A549 (cell line): Measurements from ENCODE around the gene SUSD5. TPM values are rescaled to one million over a fixed set of nuclear protein-coding genes. Genes with fewer than 3 reads are reported as not detected.

Experiments
- ATAC-seq, 2 experiments: fragments of 200-7000 bp in 1 of 2; fragments of >200 bp in 1 of 2; cut with Nextera tagmentation in 1 of 2; cut with Tn5 transposase in 1 of 2; 3 replicates each; pipeline versions ENCODE4 v1.8.0 to v1.9.1; 2018 to 2020; ENCODE audit warnings: mild to moderate bottlenecking in 1 of 2, moderate library complexity in 1 of 2
- CTCF ChIA-PET: fragments of 300-600 bp; sonication (Branson Sonifier 250); formaldehyde crosslinking; extraction: SDS; loops from one replicate; lab custom pipeline; 2021; ENCODE audit warnings: antibody characterized with exemption, inconsistent platforms; lab: Yijun Ruan, JAX
- POLR2A ChIA-PET: fragments of 350-600 bp; formaldehyde crosslinking; extraction: SDS; loops from one replicate; lab custom pipeline; 2021; ENCODE audit warnings: antibody characterized with exemption, inconsistent platforms; lab: Yijun Ruan, JAX
- DNase-seq, 2 experiments: peaks; one replicate each; pipeline versions ENCODE4 v3.0.0 to v3.0.0-alpha.2; 2011 to 2016; ENCODE audit warnings: low read depth in 1 of 2, low spot score in 1 of 2
- FAIRE-seq: peaks from 2 replicates; lab custom pipeline; 2011; peaks lifted over from hg19 to GRCh38; lab: Jason Lieb, UNC
- H3K27ac ChIP-seq, 2 experiments: fragments of >200 bp; sonication (Bioruptor Twin); formaldehyde crosslinking; 3 replicates each; pipeline ENCODE4 v1.5.1; 2016 to 2017
- H3K4me1 ChIP-seq: fragments of >200 bp; sonication (Bioruptor Twin); formaldehyde crosslinking; 3 replicates; pipeline ENCODE4 v1.6.1; 2016
- H3K4me2 ChIP-seq: fragments of >200 bp; sonication (Bioruptor Twin); formaldehyde crosslinking; 3 replicates; pipeline ENCODE4 v1.6.1; 2016
- H3K4me3 ChIP-seq: fragments of >200 bp; sonication (Bioruptor Twin); formaldehyde crosslinking; 3 replicates; pipeline ENCODE4 v1.5.1; 2016
- H3K9me3 ChIP-seq: fragments of >200 bp; sonication (Bioruptor Twin); formaldehyde crosslinking; 3 replicates; pipeline ENCODE4 v1.6.1; 2016
- EHF ChIP-seq: fragments of 250-450 bp; sonication (Bioruptor Pico); IDR thresholded peaks from 2 replicates; pipeline ENCODE4 v1.5.0; 2020; ENCODE audit warnings: mild to moderate bottlenecking
- ESRRA ChIP-seq: fragments of 150-350 bp; IDR thresholded peaks from 2 replicates; pipeline ENCODE4 v1.6.1; 2014; ENCODE audit warnings: mild to moderate bottlenecking, low read length, borderline replicate concordance
- FOSL2 ChIP-seq, 2 experiments: fragments of 450-650 bp in 1 of 2; fragments of >200 bp in 1 of 2; sonication (Bioruptor Twin) in 1 of 2; formaldehyde crosslinking; IDR thresholded peaks; 2 replicates each; pipeline versions ENCODE4 v1.5.0 to v1.6.1; 2016 to 2020; ENCODE audit warnings: mild to moderate bottlenecking in 1 of 2, moderate library complexity in 1 of 2
- FOXS1 ChIP-seq: fragments of 250-450 bp; sonication (Bioruptor Pico); IDR thresholded peaks from 2 replicates; pipeline ENCODE4 v1.5.0; 2020; ENCODE audit warnings: mild to moderate bottlenecking, moderate library complexity
- HDAC2 ChIP-seq: fragments of 200-600 bp; sonication (generic); IDR thresholded peaks from 2 replicates; pipeline ENCODE4 v1.6.1; 2016
- HEYL ChIP-seq: fragments of 250-450 bp; sonication (Bioruptor Pico); IDR thresholded peaks from 2 replicates; pipeline ENCODE4 v1.8.0; 2021; ENCODE audit warnings: mild to moderate bottlenecking, moderate library complexity
- HMGXB4 ChIP-seq: fragments of 250-450 bp; sonication (Bioruptor Pico); IDR thresholded peaks from 2 replicates; pipeline ENCODE4 v1.5.0; 2021; ENCODE audit warnings: mild to moderate bottlenecking, moderate library complexity, borderline replicate concordance
- HOXB13 ChIP-seq: fragments of 250-450 bp; sonication (Bioruptor Pico); IDR thresholded peaks from 2 replicates; pipeline ENCODE4 v1.5.0; 2020; ENCODE audit warnings: low read depth, mild to moderate bottlenecking, moderate library complexity
- HOXB5 ChIP-seq: fragments of 250-450 bp; sonication (Bioruptor Pico); IDR thresholded peaks from 2 replicates; pipeline ENCODE4 v1.5.0; 2020; ENCODE audit warnings: mild to moderate bottlenecking, moderate library complexity
- KDM1A ChIP-seq: fragments of 200-600 bp; sonication (generic); IDR thresholded peaks from 2 replicates; pipeline ENCODE4 v1.6.1; 2016; ENCODE audit warnings: low read depth, mild to moderate bottlenecking
- MAFK ChIP-seq: fragments of 450-650 bp; IDR thresholded peaks from 2 replicates; pipeline ENCODE4 v1.6.1; 2014; ENCODE audit not compliant: partially characterized antibody
- MYC ChIP-seq: IDR thresholded peaks from 2 replicates; pipeline ENCODE4 v1.6.1; 2012; ENCODE audit warnings: mild to moderate bottlenecking, inconsistent platforms, low read length, improper control_type of control experiment, borderline replicate concordance
- NFE2L2 ChIP-seq: fragments of 150-350 bp; conservative IDR thresholded peaks from 2 replicates; pipeline ENCODE4 v1.6.1; 2014; ENCODE audit warnings: low read length
- NPAS2 ChIP-seq: fragments of 250-450 bp; sonication (Bioruptor Pico); IDR thresholded peaks from 2 replicates; pipeline ENCODE4 v1.8.0; 2022; ENCODE audit warnings: mild to moderate bottlenecking, moderate library complexity, borderline replicate concordance
- NR3C1 ChIP-seq: fragments of >200 bp; sonication (Bioruptor Twin); formaldehyde crosslinking; IDR thresholded peaks from 3 replicates; pipeline ENCODE4 v1.6.1; 2017
- POLR2A ChIP-seq: IDR thresholded peaks from 2 replicates; pipeline ENCODE4 v1.6.1; 2012; ENCODE audit warnings: mild to moderate bottlenecking, low read length
- RAD21 ChIP-seq, 2 experiments: fragments of >200 bp in 1 of 2; sonication (Bioruptor Twin) in 1 of 2; formaldehyde crosslinking in 1 of 2; IDR thresholded peaks in 1 of 2; conservative IDR thresholded peaks in 1 of 2; 2 replicates in 1 of 2; 3 replicates in 1 of 2; pipeline ENCODE4 v1.6.1; 2012 to 2018; ENCODE audit warnings: inconsistent platforms in 1 of 2
- RCOR1 ChIP-seq: fragments of 150-350 bp; IDR thresholded peaks from 2 replicates; pipeline ENCODE4 v1.6.1; 2014; ENCODE audit warnings: antibody characterized with exemption, low read length, low read depth
- REST ChIP-seq: fragments of 200-600 bp; sonication (generic); IDR thresholded peaks from 2 replicates; pipeline ENCODE4 v1.6.1; 2016; ENCODE audit warnings: antibody characterized with exemption, mild to moderate bottlenecking, moderate library complexity
- SMC3 ChIP-seq: fragments of >200 bp; sonication (Bioruptor Twin); formaldehyde crosslinking; IDR thresholded peaks from 3 replicates; pipeline ENCODE4 v1.6.1; 2018; ENCODE audit warnings: inconsistent platforms
- USF2 ChIP-seq: fragments of 450-650 bp; IDR thresholded peaks from 2 replicates; pipeline ENCODE4 v1.6.1; 2014; ENCODE audit warnings: antibody characterized with exemption
- ZC3H11A ChIP-seq: fragments of 450-650 bp; IDR thresholded peaks from 2 replicates; pipeline ENCODE4 v1.6.1; 2014; ENCODE audit warnings: antibody characterized with exemption, mild to moderate bottlenecking
- WGBS: methylation state at CpG from one replicate; pipeline ENCODE4 v1.1.6; 2017; ENCODE audit errors: missing lambda C conversion rate; 5-methylcytosine and 5-hydroxymethylcytosine counted together
- polyA plus RNA-seq, 4 experiments: library from polyadenylated mRNA; depleted of rRNA in 3 of 4; stranded (reverse); fragments of >200 nt; fragmentation: RNase III in 1 of 4; extraction: RNeasy Plus Mini Kit Qiagen cat#74134 plus additional on column Dnase treatment in 1 of 4; gene quantifications; 2 replicates in 3 of 4; 3 replicates in 1 of 4; pipeline ENCODE4 v1.2.3, GENCODE V29; 2011 to 2017
- TF ChIP-seq, protein P1 (sequence below): fragments of 250-450 bp; sonication (Bioruptor Pico); IDR thresholded peaks from 2 replicates; pipeline ENCODE4 v1.5.0; 2020; ENCODE audit warnings: low read depth, mild to moderate bottlenecking, moderate library complexity

Gene SUSD5
- polyA plus RNA-seq, 2 of the 4 experiments (the other 2 are of a cell fraction): 0.63 to 1.7 TPM

- TF ChIP-seq MYC: no peak
- TF ChIP-seq NPAS2: no peak
- TF ChIP-seq KDM1A: no peak
- TF ChIP-seq ZC3H11A: no peak
Observed at GRCh38 chr3:33145901-33146580, 72.6 kb downstream of the SUSD5 start (continued).

DNA sequence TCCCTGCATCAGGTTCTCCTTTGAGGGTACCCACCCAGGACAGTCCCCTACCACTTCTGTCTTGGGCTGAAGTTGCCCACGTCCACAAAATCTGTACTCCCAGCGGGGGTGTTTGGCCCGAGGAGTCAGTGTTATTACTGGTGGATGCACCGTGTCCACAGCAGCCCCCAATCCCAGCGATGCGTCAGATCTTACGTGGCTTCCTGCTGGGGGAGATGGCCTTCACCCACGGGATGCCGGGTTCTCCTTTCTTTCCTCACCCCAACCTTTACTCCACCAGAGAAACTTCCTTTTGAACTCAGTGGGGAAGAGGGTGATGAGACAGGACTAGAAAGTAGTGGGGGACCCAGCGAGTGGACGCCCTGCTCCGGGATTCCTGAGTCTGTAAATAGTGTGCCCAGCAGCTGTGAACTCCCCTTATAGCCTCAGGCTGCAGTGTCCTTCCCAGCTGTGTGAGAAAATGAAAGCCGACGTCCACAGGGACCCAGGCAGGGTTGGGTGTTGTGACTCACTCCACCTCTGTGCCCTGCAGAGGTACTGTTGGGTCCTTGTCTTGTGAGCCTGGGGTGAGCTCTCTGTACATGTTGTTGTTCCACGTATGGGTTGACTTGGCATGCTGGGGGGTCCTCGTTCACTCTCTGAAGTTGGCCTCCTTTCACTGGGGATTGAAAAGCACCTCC is 73.2 kb downstream of the SUSD5 start:
- no peaks in the 10 kb centered on the region for H3K9me3 ChIP-seq
- no peak overlapping the region for H3K4me2 ChIP-seq
- no peak overlapping the region for H3K27ac ChIP-seq
- CTCF ChIA-PET: interaction anchor here (0.5 to 1.2 kb wide), 6 partner anchors 9 to 72 kb away, joined by 3 read pairs; no protein-coding TSS in a partner anchor
- H3K4me3 ChIP-seq: no peak overlapping the region
- ATAC-seq (no peak), DNase-seq (no peak), FAIRE-seq (no peak)
- TF ChIP-seq RAD21 (conservative IDR thresholded peaks at IDR 0.05 in 1 of 2, IDR thresholded peaks at IDR 0.05 in 1 of 2) (no peak), REST (no peak), EHF (CRISPR knock-in tag) (no peak), ESRRA (no peak), USF2 (no peak), SMC3 (no peak), FOXS1 (CRISPR knock-in tag) (no peak), MAFK (no peak), HMGXB4 (no peak), FOSL2 (IDR thresholded peaks at IDR 0.05) (no peak), FOSL2 (CRISPR knock-in tag; IDR thresholded peaks at IDR 0.05) (no peak), POLR2A (no peak), HEYL (CRISPR knock-in tag) (no peak), NR3C1 (no peak), HOXB5 (no peak), RCOR1 (no peak), HDAC2 (no peak), NFE2L2 (no peak), HOXB13 (CRISPR knock-in tag) (no peak)
- TF ChIP-seq, protein P1, sequence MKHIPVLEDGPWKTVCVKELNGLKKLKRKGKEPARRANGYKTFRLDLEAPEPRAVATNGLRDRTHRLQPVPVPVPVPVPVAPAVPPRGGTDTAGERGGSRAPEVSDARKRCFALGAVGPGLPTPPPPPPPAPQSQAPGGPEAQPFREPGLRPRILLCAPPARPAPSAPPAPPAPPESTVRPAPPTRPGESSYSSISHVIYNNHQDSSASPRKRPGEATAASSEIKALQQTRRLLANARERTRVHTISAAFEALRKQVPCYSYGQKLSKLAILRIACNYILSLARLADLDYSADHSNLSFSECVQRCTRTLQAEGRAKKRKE (CRISPR knock-in tag): no peak
- POLR2A ChIA-PET: no interaction called here
- no peaks in the 10 kb centered on the region for H3K4me1 ChIP-seq
- whole genome bisulfite sequencing: 90% methylated on average over 16 of the region's 16 CpGs
